HepG2 (cell line): ENCODE measurements around the gene DPH5. TPM values are rescaled to one million over a fixed set of nuclear protein-coding genes. Genes with fewer than 3 reads are reported as not detected.

ENCODE experiments used
- AGO1 ChIP-seq: fragments of 200-400 bp; formaldehyde crosslinking; IDR thresholded peaks from 2 replicates; pipeline ENCODE4 v1.6.1; 2017; ENCODE audit warnings: mild to moderate bottlenecking, low read depth, low read length, moderate library complexity; ENCODE audit not compliant: poor library complexity, severe bottlenecking
- NFKBIZ ChIP-seq: IDR thresholded peaks from 2 replicates; pipeline ENCODE4 v1.6.1; 2018; ENCODE audit warnings: missing genetic modification reagents, missing compliant biosample characterization
- RARA ChIP-seq: IDR thresholded peaks from 2 replicates; pipeline ENCODE4 v1.6.1; 2016; ENCODE audit warnings: missing genetic modification reagents, missing compliant biosample characterization
- TARDBP ChIP-seq: sonication (generic); formaldehyde crosslinking; IDR thresholded peaks from 2 replicates; pipeline ENCODE4 v1.8.0; 2022; ENCODE audit warnings: mild to moderate bottlenecking, missing genetic modification reagents
- YEATS2 ChIP-seq: sonication (generic); formaldehyde crosslinking; IDR thresholded peaks from 2 replicates; pipeline ENCODE4 v1.4.0; 2020; ENCODE audit warnings: missing genetic modification reagents, borderline replicate concordance
- ZKSCAN5 ChIP-seq: sonication (generic); formaldehyde crosslinking; IDR thresholded peaks from 2 replicates; pipeline ENCODE4 v1.5.1; 2020; ENCODE audit warnings: mild to moderate bottlenecking, missing genetic modification reagents
- ZNF264 ChIP-seq: sonication (generic); formaldehyde crosslinking; IDR thresholded peaks from 2 replicates; pipeline ENCODE4 v1.4.0; 2020; ENCODE audit warnings: missing genetic modification reagents
- ZNF331 ChIP-seq: sonication (generic); formaldehyde crosslinking; IDR thresholded peaks from 2 replicates; pipeline ENCODE4 v1.4.0; 2020; ENCODE audit warnings: missing genetic modification reagents
- ZNF564 ChIP-seq: sonication (generic); formaldehyde crosslinking; IDR thresholded peaks from 2 replicates; pipeline ENCODE4 v1.8.1; 2023; ENCODE audit warnings: mild to moderate bottlenecking, missing genetic modification reagents
- ZNF674 ChIP-seq: sonication (generic); formaldehyde crosslinking; IDR thresholded peaks from 2 replicates; pipeline ENCODE4 v1.5.0; 2020; ENCODE audit warnings: low read depth, mild to moderate bottlenecking, missing genetic modification reagents
- polyA plus RNA-seq, 8 experiments: library from polyadenylated mRNA; depleted of rRNA in 3 of 8; stranded (reverse) in 7 of 8; unstranded in 1 of 8; fragments of >200 nt; fragmentation: Illumina TruSeq in 4 of 8; extraction: Trizol in 4 of 8; gene quantifications; 2 replicates each; pipeline versions ENCODE4 v1.2.1 to v1.2.3, GENCODE V29; 2011 to 2016; ENCODE audit warnings: low read depth in 4 of 8, missing spikeins in 1 of 8, mixed read lengths in 1 of 8; ENCODE audit not compliant: insufficient read depth in 1 of 8
- total RNA-seq, 5 experiments: library from RNA; depleted of rRNA; stranded (reverse); fragments of >200 nt; fragmentation: Illumina TruSeq; extraction: Trizol; gene quantifications; 2 replicates each; pipeline ENCODE4 v1.2.3, GENCODE V29; 2016; ENCODE audit warnings: low read depth in 1 of 5
- TF ChIP-seq, protein P1 (sequence below): sonication (generic); formaldehyde crosslinking; IDR thresholded peaks from 2 replicates; pipeline ENCODE4 v1.4.0; 2020; ENCODE audit warnings: missing genetic modification reagents
- TF ChIP-seq, protein P2 (sequence below): sonication (generic); formaldehyde crosslinking; IDR thresholded peaks from 2 replicates; pipeline ENCODE4 v1.5.0; 2020; ENCODE audit warnings: missing genetic modification reagents, mild to moderate bottlenecking, borderline replicate concordance
- TF ChIP-seq, protein P3 (sequence below): sonication (generic); formaldehyde crosslinking; IDR thresholded peaks from 2 replicates; pipeline ENCODE4 v1.4.0; 2020; ENCODE audit warnings: mild to moderate bottlenecking, missing genetic modification reagents
- TF ChIP-seq, protein P4 (sequence below): IDR thresholded peaks from 2 replicates; pipeline ENCODE4 v1.6.1; 2016; ENCODE audit warnings: missing compliant biosample characterization, missing genetic modification reagents, borderline replicate concordance
- TF ChIP-seq, protein P5 (sequence below): sonication (generic); formaldehyde crosslinking; IDR thresholded peaks from 2 replicates; pipeline ENCODE4 v1.8.1; 2022; ENCODE audit warnings: mild to moderate bottlenecking, missing genetic modification reagents
- TF ChIP-seq, protein P6 (sequence below), 2 experiments: sonication (generic) in 1 of 2; formaldehyde crosslinking in 1 of 2; IDR thresholded peaks; 2 replicates each; pipeline versions ENCODE4 v1.4.0 to v1.6.1; 2016 to 2020; ENCODE audit warnings: borderline replicate concordance in 1 of 2, low read depth in 1 of 2, mild to moderate bottlenecking in 1 of 2, missing genetic modification reagents in 1 of 2
- TF ChIP-seq, protein P7 (sequence below): IDR thresholded peaks from 2 replicates; pipeline ENCODE4 v1.6.1; 2016; ENCODE audit warnings: low read depth, borderline replicate concordance

DPH5 gene
- total and polyA plus RNA-seq, 2 of the 13 experiments (the other 11 are each of a cell fraction or from before 2014, with no cell fraction given): 53.2 to 79.6 TPM

DNA sequence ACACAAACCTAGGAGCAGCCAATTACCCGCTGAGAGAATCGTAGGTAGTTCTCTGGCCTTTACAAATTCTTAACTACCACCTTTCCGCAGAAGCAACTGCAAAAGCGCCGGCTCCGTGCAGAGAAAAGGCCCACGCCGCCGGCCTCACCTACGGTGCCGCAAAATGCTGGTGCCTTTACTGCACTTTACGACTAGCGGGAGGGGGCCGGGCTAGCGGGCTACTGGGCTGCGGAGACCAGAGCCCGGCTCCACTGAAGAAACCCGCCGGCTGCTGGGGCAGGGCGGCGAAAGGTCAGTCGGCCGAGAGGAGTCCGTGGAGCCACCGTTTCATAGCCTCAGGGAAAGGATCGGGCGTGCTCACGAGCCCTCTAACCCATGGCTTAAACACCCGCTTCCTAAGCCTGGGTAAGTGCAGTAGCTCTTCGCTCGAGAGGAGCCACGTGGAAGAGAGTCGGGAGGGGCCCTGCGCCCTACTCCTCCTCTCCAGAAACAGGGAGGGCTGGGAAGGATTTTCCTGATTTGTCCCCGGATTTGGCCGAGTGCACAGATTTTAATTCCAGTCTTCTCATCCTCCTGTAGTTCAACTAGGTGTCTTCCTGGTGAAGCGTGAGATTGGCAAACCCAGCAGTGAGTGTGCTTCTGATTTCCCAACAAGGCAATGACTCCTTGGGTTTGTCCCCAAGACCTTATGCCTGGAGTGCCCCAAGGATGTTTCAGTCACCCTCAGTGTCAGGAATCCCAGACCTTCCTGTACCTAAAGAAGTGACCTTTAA is at the start of gene DPH5 (continued):
- TF ChIP-seq, protein P1, sequence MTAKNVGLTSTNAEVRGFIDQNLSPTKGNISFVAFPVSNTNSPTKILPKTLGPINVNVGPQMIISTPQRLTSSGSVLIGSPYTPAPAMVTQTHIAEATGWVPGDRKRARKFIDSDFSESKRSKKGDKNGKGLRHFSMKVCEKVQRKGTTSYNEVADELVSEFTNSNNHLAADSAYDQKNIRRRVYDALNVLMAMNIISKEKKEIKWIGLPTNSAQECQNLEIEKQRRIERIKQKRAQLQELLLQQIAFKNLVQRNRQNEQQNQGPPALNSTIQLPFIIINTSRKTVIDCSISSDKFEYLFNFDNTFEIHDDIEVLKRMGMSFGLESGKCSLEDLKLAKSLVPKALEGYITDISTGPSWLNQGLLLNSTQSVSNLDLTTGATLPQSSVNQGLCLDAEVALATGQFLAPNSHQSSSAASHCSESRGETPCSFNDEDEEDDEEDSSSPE (CRISPR knock-in tag): peak; percentile 52; the same call in 1 of the 2 replicates
- TF ChIP-seq, protein P2, sequence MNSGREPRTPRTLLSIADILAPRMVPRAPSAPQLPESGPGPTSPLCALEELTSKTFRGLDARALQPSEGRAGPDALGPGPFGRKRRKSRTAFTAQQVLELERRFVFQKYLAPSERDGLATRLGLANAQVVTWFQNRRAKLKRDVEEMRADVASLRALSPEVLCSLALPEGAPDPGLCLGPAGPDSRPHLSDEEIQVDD (CRISPR knock-in tag): peak; percentile 42; the same call in 1 of the 2 replicates
- TF ChIP-seq TARDBP (CRISPR knock-in tag) (peak; percentile 65; the same call in 1 of the 2 replicates), ZKSCAN5 (CRISPR knock-in tag) (no peak), NFKBIZ (CRISPR knock-in tag) (no peak), RARA (CRISPR knock-in tag) (peak; percentile 39), ZNF564 (CRISPR knock-in tag) (peak; percentile 69; the same call in 1 of the 2 replicates), ZNF264 (CRISPR knock-in tag) (0 out of 2 replicates have a peak, but pooled peaks have one; percentile 45), ZNF331 (0 out of 2 replicates have a peak, but pooled peaks have one; percentile 39), YEATS2 (CRISPR knock-in tag) (peak; percentile 94; the same call in 1 of the 2 replicates), ZNF674 (no peak), AGO1 (peak; percentile 26)
- TF ChIP-seq, protein P3, sequence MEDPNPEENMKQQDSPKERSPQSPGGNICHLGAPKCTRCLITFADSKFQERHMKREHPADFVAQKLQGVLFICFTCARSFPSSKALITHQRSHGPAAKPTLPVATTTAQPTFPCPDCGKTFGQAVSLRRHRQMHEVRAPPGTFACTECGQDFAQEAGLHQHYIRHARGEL (CRISPR knock-in tag): no peak
- TF ChIP-seq, protein P4, sequence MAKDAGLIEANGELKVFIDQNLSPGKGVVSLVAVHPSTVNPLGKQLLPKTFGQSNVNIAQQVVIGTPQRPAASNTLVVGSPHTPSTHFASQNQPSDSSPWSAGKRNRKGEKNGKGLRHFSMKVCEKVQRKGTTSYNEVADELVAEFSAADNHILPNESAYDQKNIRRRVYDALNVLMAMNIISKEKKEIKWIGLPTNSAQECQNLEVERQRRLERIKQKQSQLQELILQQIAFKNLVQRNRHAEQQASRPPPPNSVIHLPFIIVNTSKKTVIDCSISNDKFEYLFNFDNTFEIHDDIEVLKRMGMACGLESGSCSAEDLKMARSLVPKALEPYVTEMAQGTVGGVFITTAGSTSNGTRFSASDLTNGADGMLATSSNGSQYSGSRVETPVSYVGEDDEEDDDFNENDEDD (CRISPR knock-in tag): peak; percentile 52; the same call in 1 of the 2 replicates
- TF ChIP-seq, protein P5, sequence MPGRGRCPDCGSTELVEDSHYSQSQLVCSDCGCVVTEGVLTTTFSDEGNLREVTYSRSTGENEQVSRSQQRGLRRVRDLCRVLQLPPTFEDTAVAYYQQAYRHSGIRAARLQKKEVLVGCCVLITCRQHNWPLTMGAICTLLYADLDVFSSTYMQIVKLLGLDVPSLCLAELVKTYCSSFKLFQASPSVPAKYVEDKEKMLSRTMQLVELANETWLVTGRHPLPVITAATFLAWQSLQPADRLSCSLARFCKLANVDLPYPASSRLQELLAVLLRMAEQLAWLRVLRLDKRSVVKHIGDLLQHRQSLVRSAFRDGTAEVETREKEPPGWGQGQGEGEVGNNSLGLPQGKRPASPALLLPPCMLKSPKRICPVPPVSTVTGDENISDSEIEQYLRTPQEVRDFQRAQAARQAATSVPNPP (CRISPR knock-in tag): peak; percentile 52; the same call in 1 of the 2 replicates
- TF ChIP-seq, protein P6, sequence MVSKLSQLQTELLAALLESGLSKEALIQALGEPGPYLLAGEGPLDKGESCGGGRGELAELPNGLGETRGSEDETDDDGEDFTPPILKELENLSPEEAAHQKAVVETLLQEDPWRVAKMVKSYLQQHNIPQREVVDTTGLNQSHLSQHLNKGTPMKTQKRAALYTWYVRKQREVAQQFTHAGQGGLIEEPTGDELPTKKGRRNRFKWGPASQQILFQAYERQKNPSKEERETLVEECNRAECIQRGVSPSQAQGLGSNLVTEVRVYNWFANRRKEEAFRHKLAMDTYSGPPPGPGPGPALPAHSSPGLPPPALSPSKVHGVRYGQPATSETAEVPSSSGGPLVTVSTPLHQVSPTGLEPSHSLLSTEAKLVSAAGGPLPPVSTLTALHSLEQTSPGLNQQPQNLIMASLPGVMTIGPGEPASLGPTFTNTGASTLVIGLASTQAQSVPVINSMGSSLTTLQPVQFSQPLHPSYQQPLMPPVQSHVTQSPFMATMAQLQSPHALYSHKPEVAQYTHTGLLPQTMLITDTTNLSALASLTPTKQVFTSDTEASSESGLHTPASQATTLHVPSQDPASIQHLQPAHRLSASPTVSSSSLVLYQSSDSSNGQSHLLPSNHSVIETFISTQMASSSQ (IDR thresholded peaks at IDR 0.05; ENCODE audit: low read depth): no peak
- TF ChIP-seq, protein P6 (CRISPR knock-in tag; IDR thresholded peaks at IDR 0.05; ENCODE audit: borderline replicate concordance): no peak; the same call in 1 of the 2 replicates
- TF ChIP-seq, protein P7, sequence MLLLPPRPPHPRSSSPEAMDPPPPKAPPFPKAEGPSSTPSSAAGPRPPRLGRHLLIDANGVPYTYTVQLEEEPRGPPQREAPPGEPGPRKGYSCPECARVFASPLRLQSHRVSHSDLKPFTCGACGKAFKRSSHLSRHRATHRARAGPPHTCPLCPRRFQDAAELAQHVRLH (CRISPR knock-in tag): peak; percentile 19; the same call in 1 of the 2 replicates
